Osteoblast (primary cell): ENCODE results near the gene AUTS2. TPM values are rescaled to one million over a fixed set of nuclear protein-coding genes. Genes with fewer than 3 reads are reported as not detected.
A peak's percentile ranks its signal among the peaks of the same experiment; 100 is the strongest.

Experiments used
- DNase-seq: peaks from one replicate; pipeline ENCODE4 v3.0.0; 2011; ENCODE audit warnings: low spot score, mixed read lengths; ENCODE audit not compliant: insufficient read length; ENCODE audit errors: missing footprints
- H2AFZ ChIP-seq: 2 replicates; pipeline ENCODE4 v1.6.0; 2011; ENCODE audit warnings: mild to moderate bottlenecking, low read length
- H3K27ac ChIP-seq: 2 replicates; pipeline ENCODE4 v1.5.1; 2011; ENCODE audit warnings: mild to moderate bottlenecking, low read depth, low read length, moderate library complexity
- H3K27me3 ChIP-seq: 2 replicates; pipeline ENCODE4 v1.6.0; 2012; ENCODE audit warnings: mild to moderate bottlenecking, control low read depth, inconsistent platforms, low read length, moderate library complexity; ENCODE audit not compliant: insufficient read depth
- H3K36me3 ChIP-seq: 2 replicates; pipeline ENCODE4 v1.5.1; 2011; ENCODE audit warnings: mild to moderate bottlenecking, low read length, control low read depth, moderate library complexity; ENCODE audit not compliant: insufficient read depth
- H3K4me1 ChIP-seq: 2 replicates; pipeline ENCODE4 v1.5.1; 2011; ENCODE audit warnings: mild to moderate bottlenecking, low read length, control low read depth, moderate library complexity; ENCODE audit not compliant: insufficient read depth
- H3K4me2 ChIP-seq: 2 replicates; pipeline ENCODE4 v1.6.0; 2011; ENCODE audit warnings: mild to moderate bottlenecking, low read length; ENCODE audit not compliant: insufficient read depth
- H3K4me3 ChIP-seq: fragments of 200-600 bp; sonication (generic); 3 replicates; pipeline ENCODE4 v1.5.1; 2012; ENCODE audit warnings: mild to moderate bottlenecking, low read length, inconsistent platforms; ENCODE audit not compliant: insufficient read depth
- H3K79me2 ChIP-seq: 2 replicates; pipeline ENCODE4 v1.6.0; 2012; ENCODE audit warnings: mild to moderate bottlenecking, low read length, control low read depth, inconsistent platforms; ENCODE audit not compliant: insufficient read depth
- H3K9me3 ChIP-seq: 2 replicates; pipeline ENCODE4 v1.5.1; 2011; ENCODE audit warnings: low read depth, low read length, control low read depth
- H4K20me1 ChIP-seq: 2 replicates; pipeline ENCODE4 v1.6.0; 2012; ENCODE audit warnings: mild to moderate bottlenecking, low read length, control low read depth; ENCODE audit not compliant: insufficient read depth
- total RNA-seq: library from RNA; depleted of rRNA; stranded (reverse); fragments of >200 nt; gene quantifications from 2 replicates; pipeline ENCODE4 v1.2.3, GENCODE V29; 2012
- TF ChIP-seq, protein P1 (sequence below): IDR thresholded peaks from 2 replicates; pipeline ENCODE4 v1.5.1; 2011; ENCODE audit warnings: mild to moderate bottlenecking, low read depth, low read length, moderate library complexity; ENCODE audit errors: extremely low read depth

The AUTS2 gene
- total RNA-seq, 1 donor, result 15.2 TPM

GRCh38 chr7:70622936-70623335 is 1024.7 kb downstream of the AUTS2 start:
- Histone ChIP-seq H3K4me1 (no peaks in the 10 kb centered on the region), H4K20me1 (no peaks in the 10 kb centered on the region), H2AFZ (no peak overlapping the region), H3K27ac (no peak overlapping the region), H3K4me3 (no peak overlapping the region), H3K4me2 (no peak overlapping the region), H3K27me3 (peaks cover 3% of the 10 kb centered on the region), H3K36me3 (no peaks in the 10 kb centered on the region), H3K79me2 (no peaks in the 10 kb centered on the region), H3K9me3 (no peaks in the 10 kb centered on the region)
- TF ChIP-seq, protein P1, sequence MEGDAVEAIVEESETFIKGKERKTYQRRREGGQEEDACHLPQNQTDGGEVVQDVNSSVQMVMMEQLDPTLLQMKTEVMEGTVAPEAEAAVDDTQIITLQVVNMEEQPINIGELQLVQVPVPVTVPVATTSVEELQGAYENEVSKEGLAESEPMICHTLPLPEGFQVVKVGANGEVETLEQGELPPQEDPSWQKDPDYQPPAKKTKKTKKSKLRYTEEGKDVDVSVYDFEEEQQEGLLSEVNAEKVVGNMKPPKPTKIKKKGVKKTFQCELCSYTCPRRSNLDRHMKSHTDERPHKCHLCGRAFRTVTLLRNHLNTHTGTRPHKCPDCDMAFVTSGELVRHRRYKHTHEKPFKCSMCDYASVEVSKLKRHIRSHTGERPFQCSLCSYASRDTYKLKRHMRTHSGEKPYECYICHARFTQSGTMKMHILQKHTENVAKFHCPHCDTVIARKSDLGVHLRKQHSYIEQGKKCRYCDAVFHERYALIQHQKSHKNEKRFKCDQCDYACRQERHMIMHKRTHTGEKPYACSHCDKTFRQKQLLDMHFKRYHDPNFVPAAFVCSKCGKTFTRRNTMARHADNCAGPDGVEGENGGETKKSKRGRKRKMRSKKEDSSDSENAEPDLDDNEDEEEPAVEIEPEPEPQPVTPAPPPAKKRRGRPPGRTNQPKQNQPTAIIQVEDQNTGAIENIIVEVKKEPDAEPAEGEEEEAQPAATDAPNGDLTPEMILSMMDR, result no peak
- DNase-seq, result no peak

- no peak overlapping the region for H2AFZ ChIP-seq
- H3K36me3 ChIP-seq, result no peaks in the 10 kb centered on the region
- no peak overlapping the region for H3K27ac ChIP-seq
- H3K9me3 ChIP-seq, result no peaks in the 10 kb centered on the region
- DNase-seq, result no peak
- H4K20me1 ChIP-seq, result no peaks in the 10 kb centered on the region
- no peak overlapping the region for H3K4me2 ChIP-seq
- TF ChIP-seq, protein P1, result no peak
- H3K79me2 ChIP-seq, result no peaks in the 10 kb centered on the region
- H3K4me3 ChIP-seq, result no peak overlapping the region
- H3K27me3 ChIP-seq, result no peaks in the 10 kb centered on the region
- H3K4me1 ChIP-seq, result no peaks in the 10 kb centered on the region
Measured at GRCh38 chr7:70624500-70625103, 1026.3 kb downstream of the AUTS2 start.

- H2AFZ ChIP-seq, result no peak overlapping the region
- H3K27me3 ChIP-seq, result no peaks in the 10 kb centered on the region
- H4K20me1 ChIP-seq, result no peaks in the 10 kb centered on the region
- no peaks in the 10 kb centered on the region for H3K36me3 ChIP-seq
- peaks cover 9% of the 10 kb centered on the region for H3K4me1 ChIP-seq
- H3K27ac ChIP-seq, result no peak overlapping the region
- H3K79me2 ChIP-seq, result no peaks in the 10 kb centered on the region
- no peak overlapping the region for H3K4me2 ChIP-seq
- no peaks in the 10 kb centered on the region for H3K9me3 ChIP-seq
- no peak for DNase-seq
- TF ChIP-seq, protein P1, result no peak
- H3K4me3 ChIP-seq, result no peak overlapping the region
Measured at GRCh38 chr7:70627461-70627860, 1029.2 kb downstream of the AUTS2 start.

- H3K27ac ChIP-seq, result no peak overlapping the region
- no peaks in the 10 kb centered on the region for H3K36me3 ChIP-seq
- H3K79me2 ChIP-seq, result no peaks in the 10 kb centered on the region
- H3K9me3 ChIP-seq, result no peaks in the 10 kb centered on the region
- H3K4me2 ChIP-seq, result peak overlapping the region; percentile 67
- no peaks in the 10 kb centered on the region for H3K27me3 ChIP-seq
- no peak overlapping the region for H3K4me3 ChIP-seq
- H4K20me1 ChIP-seq, result no peaks in the 10 kb centered on the region
- H2AFZ ChIP-seq, result peak overlapping the region; percentile 80
- no peak for DNase-seq
- peaks cover 19% of the 10 kb centered on the region for H3K4me1 ChIP-seq
- TF ChIP-seq, protein P1, result no peak
Measured at GRCh38 chr7:70630440-70630817, 1032.2 kb downstream of the AUTS2 start.
